Measurements from ENCODE around the gene DNAAF1. TPM values are rescaled to one million over a fixed set of nuclear protein-coding genes. Genes with fewer than 3 reads are reported as not detected.

Gene DNAAF1
- polyA plus RNA-seq, 2 of the 4 experiments (the other 2 are of a cell fraction), result 0.13 to 0.14 TPM

DNA sequence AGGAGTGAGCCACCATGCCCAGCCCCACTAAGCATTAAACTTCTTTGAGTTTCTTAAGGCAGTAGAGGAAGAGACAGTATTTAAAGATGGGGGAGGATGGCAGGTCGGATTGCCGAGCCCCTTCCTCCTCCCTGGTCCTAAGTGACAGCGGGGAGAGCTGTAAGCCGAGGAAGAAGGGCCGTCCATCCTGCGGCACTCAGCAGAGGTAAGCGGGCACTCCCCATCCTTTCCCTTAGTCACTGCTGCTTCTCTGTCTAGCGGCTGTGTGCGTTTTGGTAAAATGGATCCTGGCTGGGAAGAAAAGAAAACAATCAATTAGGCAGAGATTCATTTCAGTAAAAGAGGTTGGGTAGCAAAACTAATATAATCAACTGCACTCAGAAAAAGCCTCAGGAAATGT lies 13.9 kb downstream of the DNAAF1 start:
- no peak for FAIRE-seq
- Histone ChIP-seq H3K9me3 (no peaks in the 10 kb centered on the region), H3K27ac (no peak overlapping the region), H3K4me3 (no peak overlapping the region), H3K4me1 (no peaks in the 10 kb centered on the region), H3K4me2 (no peak overlapping the region)
- ChIA-PET POLR2A (no interaction called here), CTCF (no interaction called here)
- WGBS (ENCODE audit: missing lambda C conversion rate), result 58% methylated on average over 9 of the region's 9 CpGs
- no peak for DNase-seq (ENCODE audit: low read depth in 1 of 2, low spot score in 1 of 2)
- TF ChIP-seq ZFP36 (IDR thresholded peaks at IDR 0.05; ENCODE audit: borderline replicate concordance, partially characterized antibody) (no peak), ZNF302 (CRISPR knock-in tag; IDR thresholded peaks at IDR 0.05) (no peak), POLR2AphosphoS2 (conservative IDR thresholded peaks at IDR 0.05; ENCODE audit: low read length) (no peak), HOXB5 (CRISPR knock-in tag; IDR thresholded peaks at IDR 0.05) (no peak), ESRRA (IDR thresholded peaks at IDR 0.05; ENCODE audit: borderline replicate concordance, low read length) (no peak), CEBPB (IDR thresholded peaks at IDR 0.05) (no peak), EHMT2 (IDR thresholded peaks at IDR 0.05; ENCODE audit: low read depth) (no peak), SREBF2 (IDR thresholded peaks at IDR 0.05) (no peak), HOXA7 (CRISPR knock-in tag; IDR thresholded peaks at IDR 0.05) (no peak), RNF2 (IDR thresholded peaks at IDR 0.05; ENCODE audit: borderline replicate concordance, low read depth) (no peak), PHF8 (IDR thresholded peaks at IDR 0.05; ENCODE audit: borderline replicate concordance, low read depth) (no peak), NPAS2 (CRISPR knock-in tag; IDR thresholded peaks at IDR 0.05; ENCODE audit: borderline replicate concordance) (no peak)
- TF ChIP-seq, protein P1, sequence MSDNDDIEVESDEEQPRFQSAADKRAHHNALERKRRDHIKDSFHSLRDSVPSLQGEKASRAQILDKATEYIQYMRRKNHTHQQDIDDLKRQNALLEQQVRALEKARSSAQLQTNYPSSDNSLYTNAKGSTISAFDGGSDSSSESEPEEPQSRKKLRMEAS (IDR thresholded peaks at IDR 0.05), result no peak
- TF ChIP-seq, protein P2, sequence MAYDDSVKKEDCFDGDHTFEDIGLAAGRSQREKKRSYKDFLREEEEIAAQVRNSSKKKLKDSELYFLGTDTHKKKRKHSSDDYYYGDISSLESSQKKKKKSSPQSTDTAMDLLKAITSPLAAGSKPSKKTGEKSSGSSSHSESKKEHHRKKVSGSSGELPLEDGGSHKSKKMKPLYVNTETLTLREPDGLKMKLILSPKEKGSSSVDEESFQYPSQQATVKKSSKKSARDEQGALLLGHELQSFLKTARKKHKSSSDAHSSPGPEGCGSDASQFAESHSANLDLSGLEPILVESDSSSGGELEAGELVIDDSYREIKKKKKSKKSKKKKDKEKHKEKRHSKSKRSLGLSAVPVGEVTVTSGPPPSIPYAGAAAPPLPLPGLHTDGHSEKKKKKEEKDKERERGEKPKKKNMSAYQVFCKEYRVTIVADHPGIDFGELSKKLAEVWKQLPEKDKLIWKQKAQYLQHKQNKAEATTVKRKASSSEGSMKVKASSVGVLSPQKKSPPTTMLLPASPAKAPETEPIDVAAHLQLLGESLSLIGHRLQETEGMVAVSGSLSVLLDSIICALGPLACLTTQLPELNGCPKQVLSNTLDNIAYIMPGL (CRISPR knock-in tag; IDR thresholded peaks at IDR 0.05; ENCODE audit: borderline replicate concordance), result no peak
- TF ChIP-seq, protein P3, sequence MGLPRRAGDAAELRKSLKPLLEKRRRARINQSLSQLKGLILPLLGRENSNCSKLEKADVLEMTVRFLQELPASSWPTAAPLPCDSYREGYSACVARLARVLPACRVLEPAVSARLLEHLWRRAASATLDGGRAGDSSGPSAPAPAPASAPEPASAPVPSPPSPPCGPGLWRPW (IDR thresholded peaks at IDR 0.05), result no peak
- ATAC-seq, result no peak

DNA sequence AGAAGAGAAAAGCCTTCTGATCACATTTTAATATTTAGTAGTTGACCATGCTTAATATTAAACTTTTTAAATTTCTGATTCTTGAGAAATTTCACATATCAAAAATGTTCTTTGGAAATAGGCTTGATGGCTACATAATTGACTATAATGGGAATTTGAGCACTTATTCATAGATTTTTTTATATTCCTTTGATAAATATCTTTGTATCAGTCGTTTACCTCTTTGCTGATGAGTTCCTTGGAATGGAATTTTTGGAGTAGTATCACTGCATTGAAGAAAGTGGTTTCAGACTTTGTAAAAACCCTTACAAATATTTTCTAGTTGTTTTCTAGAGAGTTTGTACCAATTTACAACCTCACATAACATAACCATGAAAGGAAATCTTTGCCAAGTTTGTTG lies 14.7 kb downstream of the DNAAF1 start:
- H3K4me2 ChIP-seq, result no peak overlapping the region

More for the DNA sequence above, 14.7 kb downstream of the DNAAF1 start:
- ATAC-seq (no peak), DNase-seq (ENCODE audit: low read depth in 1 of 2, low spot score in 1 of 2) (no peak), FAIRE-seq (no peak)
- TF ChIP-seq GATA3 (IDR thresholded peaks at IDR 0.05; ENCODE audit: borderline replicate concordance) (no peak), CHD4 (IDR thresholded peaks at IDR 0.05; ENCODE audit: borderline replicate concordance) (no peak), TFCP2L1 (CRISPR knock-in tag; IDR thresholded peaks at IDR 0.05) (no peak), ZNF302 (CRISPR knock-in tag; IDR thresholded peaks at IDR 0.05) (no peak), EHF (CRISPR knock-in tag; IDR thresholded peaks at IDR 0.05) (no peak), ZC3H11A (IDR thresholded peaks at IDR 0.05) (no peak), SREBF2 (IDR thresholded peaks at IDR 0.05) (no peak), RFX5 (IDR thresholded peaks at IDR 0.05) (no peak), POLR2A (IDR thresholded peaks at IDR 0.05; ENCODE audit: low read length) (no peak), NFE2L2 (conservative IDR thresholded peaks at IDR 0.05; ENCODE audit: low read length) (no peak), PHF8 (IDR thresholded peaks at IDR 0.05; ENCODE audit: borderline replicate concordance, low read depth) (no peak), BCL3 (IDR thresholded peaks at IDR 0.05) (no peak), MYC (IDR thresholded peaks at IDR 0.05; ENCODE audit: borderline replicate concordance, low read length) (no peak)
- TF ChIP-seq, protein P2 (CRISPR knock-in tag; IDR thresholded peaks at IDR 0.05; ENCODE audit: borderline replicate concordance), result no peak
- TF ChIP-seq, protein P4, sequence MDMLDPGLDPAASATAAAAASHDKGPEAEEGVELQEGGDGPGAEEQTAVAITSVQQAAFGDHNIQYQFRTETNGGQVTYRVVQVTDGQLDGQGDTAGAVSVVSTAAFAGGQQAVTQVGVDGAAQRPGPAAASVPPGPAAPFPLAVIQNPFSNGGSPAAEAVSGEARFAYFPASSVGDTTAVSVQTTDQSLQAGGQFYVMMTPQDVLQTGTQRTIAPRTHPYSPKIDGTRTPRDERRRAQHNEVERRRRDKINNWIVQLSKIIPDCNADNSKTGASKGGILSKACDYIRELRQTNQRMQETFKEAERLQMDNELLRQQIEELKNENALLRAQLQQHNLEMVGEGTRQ (IDR thresholded peaks at IDR 0.05), result no peak
- ChIA-PET CTCF (interaction anchor here (1.4 to 2.0 kb wide), 2 partner anchors 27 to 149 kb away, joined by 3 to 12 read pairs; partner anchors contain the start of gene TAF1C), POLR2A (no interaction called here)
- no peak overlapping the region for H3K4me3 ChIP-seq
- no peaks in the 10 kb centered on the region for H3K9me3 ChIP-seq
- 9% methylated on average over 1 of the region's 1 CpG for WGBS (ENCODE audit: missing lambda C conversion rate)
- no peak overlapping the region for H3K27ac ChIP-seq
- H3K4me1 ChIP-seq, result no peaks in the 10 kb centered on the region

All from A549 (cell line).